ENCODE data around the gene LRP8. TPM values are rescaled to one million over a fixed set of nuclear protein-coding genes. Genes with fewer than 3 reads are reported as not detected.

The LRP8 gene
- total and polyA plus RNA-seq, 4 donors, result 2.6 to 20.0 (median 9.6) TPM

DNA sequence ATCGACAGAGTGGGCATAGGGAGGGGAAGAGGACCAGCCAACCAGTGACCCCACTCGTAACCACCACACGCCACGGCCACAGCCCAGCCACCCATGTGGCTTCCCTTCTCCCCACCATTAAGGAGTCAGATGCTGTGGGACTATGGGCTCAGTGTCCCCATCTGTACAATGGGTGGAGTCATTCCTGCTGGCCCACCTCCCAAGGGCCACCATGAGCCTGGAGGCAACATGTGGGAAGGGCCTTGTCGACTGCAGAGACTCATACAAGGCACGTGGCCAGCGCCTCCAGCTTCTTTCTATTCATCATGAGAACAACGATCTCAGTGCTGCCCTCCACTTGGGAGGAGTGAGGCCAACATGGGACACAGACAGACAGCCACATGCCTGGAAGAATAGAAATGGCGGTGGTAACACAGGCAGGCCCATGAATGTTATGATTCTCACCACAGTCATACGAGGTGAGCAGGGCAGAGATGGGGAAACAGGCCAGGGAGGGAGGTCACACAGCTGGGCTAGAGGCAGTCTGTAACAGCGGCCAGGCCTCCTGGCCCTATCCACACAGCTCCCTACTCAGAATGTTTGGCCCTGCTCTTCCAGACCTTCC is 16.1 kb downstream of the LRP8 start:
- peaks cover 0 to 3% (median 0%) of the 10 kb centered on the region in 4 donors for H3K36me3 ChIP-seq (ENCODE audit: control insufficient read depth in 4 of 4, insufficient read depth in 4 of 4, low read length in 4 of 4)
- ATAC-seq (ENCODE audit: insufficient read depth, low FRiP score), result no peak
- peaks cover 0 to 19% (median 2%) of the 10 kb centered on the region in 5 donors for H3K4me1 ChIP-seq (ENCODE audit: control insufficient read depth in 5 of 5, insufficient read depth in 5 of 5, low read length in 5 of 5)
- peaks cover 0 to 2% (median 0%) of the 10 kb centered on the region in 4 donors for H3K9me3 ChIP-seq (ENCODE audit: control insufficient read depth in 4 of 4, insufficient read depth in 3 of 4, low read length in 3 of 4)
- H3K9ac ChIP-seq (ENCODE audit: insufficient read depth in 1 of 2, low read length in 2 of 2), result no peak overlapping the region
- H3K27ac ChIP-seq (ENCODE audit: low read depth in 1 of 2, low read length in 1 of 2), result no peak overlapping the region
- WGBS, 2 donors, result 80 to 81% methylated on average over 11 of the region's 11 CpGs
- TF ChIP-seq, protein P1, sequence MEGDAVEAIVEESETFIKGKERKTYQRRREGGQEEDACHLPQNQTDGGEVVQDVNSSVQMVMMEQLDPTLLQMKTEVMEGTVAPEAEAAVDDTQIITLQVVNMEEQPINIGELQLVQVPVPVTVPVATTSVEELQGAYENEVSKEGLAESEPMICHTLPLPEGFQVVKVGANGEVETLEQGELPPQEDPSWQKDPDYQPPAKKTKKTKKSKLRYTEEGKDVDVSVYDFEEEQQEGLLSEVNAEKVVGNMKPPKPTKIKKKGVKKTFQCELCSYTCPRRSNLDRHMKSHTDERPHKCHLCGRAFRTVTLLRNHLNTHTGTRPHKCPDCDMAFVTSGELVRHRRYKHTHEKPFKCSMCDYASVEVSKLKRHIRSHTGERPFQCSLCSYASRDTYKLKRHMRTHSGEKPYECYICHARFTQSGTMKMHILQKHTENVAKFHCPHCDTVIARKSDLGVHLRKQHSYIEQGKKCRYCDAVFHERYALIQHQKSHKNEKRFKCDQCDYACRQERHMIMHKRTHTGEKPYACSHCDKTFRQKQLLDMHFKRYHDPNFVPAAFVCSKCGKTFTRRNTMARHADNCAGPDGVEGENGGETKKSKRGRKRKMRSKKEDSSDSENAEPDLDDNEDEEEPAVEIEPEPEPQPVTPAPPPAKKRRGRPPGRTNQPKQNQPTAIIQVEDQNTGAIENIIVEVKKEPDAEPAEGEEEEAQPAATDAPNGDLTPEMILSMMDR (IDR thresholded peaks at IDR 0.05; ENCODE audit: control extremely low read depth, extremely low read depth), result no peak
- DNase-seq, result no peak
- H3K27me3 ChIP-seq (ENCODE audit: control insufficient read depth in 3 of 3, insufficient read depth in 3 of 3, low read length in 2 of 3), result no peaks in the 10 kb centered on the region
- H3K4me3 ChIP-seq, result no peak overlapping the region

DNA sequence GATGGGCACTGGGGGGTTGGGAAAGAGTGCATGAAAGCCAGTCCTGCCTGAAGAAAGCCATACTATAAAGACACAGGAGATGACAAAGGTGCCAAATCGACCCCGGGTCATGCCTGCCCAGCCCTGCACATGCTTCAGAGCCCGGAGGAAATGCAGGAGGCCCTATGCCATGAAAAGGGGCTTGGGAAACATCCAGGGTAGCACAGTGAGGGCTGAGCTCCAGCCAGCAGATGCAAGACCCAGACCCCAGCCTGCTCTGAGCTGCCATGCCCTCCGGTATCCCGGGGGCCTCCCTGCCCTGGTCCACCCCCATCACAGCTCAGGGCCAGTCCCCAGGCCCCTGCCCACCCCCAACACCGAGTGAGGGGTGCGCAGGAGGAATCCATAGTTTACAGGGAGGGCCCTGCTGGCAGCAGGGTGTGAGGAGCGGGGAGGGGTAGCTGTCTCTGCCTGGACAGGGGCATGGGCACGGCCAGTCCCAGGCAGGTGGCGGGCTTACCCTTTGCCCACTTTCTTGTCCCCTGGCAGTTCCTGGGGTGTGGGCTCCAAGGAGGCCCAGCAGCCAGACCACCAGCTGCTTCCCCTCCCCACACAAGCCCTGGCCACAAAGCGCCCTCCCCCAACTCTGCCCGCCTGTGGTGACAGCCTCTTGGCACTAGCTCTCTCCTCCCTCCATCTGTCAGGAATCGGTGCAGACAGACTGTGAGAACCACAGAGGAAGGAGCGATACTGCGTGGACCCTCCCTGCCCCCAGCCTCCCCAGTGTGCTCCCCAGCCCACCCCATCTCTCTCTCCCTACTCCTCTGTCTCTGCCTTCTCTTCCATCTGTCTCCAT is 16.8 kb downstream of the LRP8 start:
- TF ChIP-seq, protein P1 (IDR thresholded peaks at IDR 0.05; ENCODE audit: control extremely low read depth, extremely low read depth), result no peak
- H3K36me3 ChIP-seq (ENCODE audit: control insufficient read depth in 4 of 4, insufficient read depth in 4 of 4, low read length in 4 of 4), result peaks cover 0 to 3% (median 0%) of the 10 kb centered on the region in 4 donors
- H3K4me1 ChIP-seq (ENCODE audit: control insufficient read depth in 5 of 5, insufficient read depth in 5 of 5, low read length in 5 of 5), result peaks cover 0 to 12% (median 3%) of the 10 kb centered on the region in 5 donors
- 57 to 73% methylated on average over 15 of the region's 15 CpGs for WGBS, 2 donors
- no peak for DNase-seq
- H3K9ac ChIP-seq (ENCODE audit: insufficient read depth in 1 of 2, low read length in 2 of 2), result no peak overlapping the region
- no peak overlapping the region for H3K4me3 ChIP-seq
- peaks cover 0 to 2% (median 0%) of the 10 kb centered on the region in 4 donors for H3K9me3 ChIP-seq (ENCODE audit: control insufficient read depth in 4 of 4, insufficient read depth in 3 of 4, low read length in 3 of 4)
- ATAC-seq (ENCODE audit: insufficient read depth, low FRiP score), result no peak
- no peak overlapping the region for H3K27ac ChIP-seq (ENCODE audit: low read depth in 1 of 2, low read length in 1 of 2)
- no peaks in the 10 kb centered on the region for H3K27me3 ChIP-seq (ENCODE audit: control insufficient read depth in 3 of 3, insufficient read depth in 3 of 3, low read length in 2 of 3)

DNA sequence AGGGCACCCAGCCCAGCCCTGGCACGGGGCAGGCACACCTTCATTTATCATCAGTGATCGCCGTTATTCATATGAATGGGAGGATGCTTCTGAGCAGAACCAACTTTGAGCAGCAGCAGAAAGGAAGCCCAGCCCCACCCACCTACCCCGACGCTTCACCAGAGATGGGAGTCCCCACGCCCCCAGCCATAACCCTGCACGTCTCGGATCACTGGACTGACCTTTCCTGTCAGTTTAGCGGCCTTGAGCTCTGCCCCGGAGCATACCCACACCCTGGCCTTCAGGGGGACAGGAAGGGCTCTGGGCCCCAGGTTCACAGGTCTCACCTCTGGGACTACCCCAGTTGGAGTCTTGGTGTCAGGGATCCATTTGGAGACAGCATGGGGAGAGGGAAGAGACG is 18.1 kb downstream of the LRP8 start:
- H3K9me3 ChIP-seq (ENCODE audit: control insufficient read depth in 4 of 4, insufficient read depth in 3 of 4, low read length in 3 of 4), result peaks cover 0 to 2% (median 0%) of the 10 kb centered on the region in 4 donors
- no peak for DNase-seq
- H3K27ac ChIP-seq (ENCODE audit: low read depth in 1 of 2, low read length in 1 of 2), result no peak overlapping the region
- H3K4me1 ChIP-seq (ENCODE audit: control insufficient read depth in 5 of 5, insufficient read depth in 5 of 5, low read length in 5 of 5), result peaks cover 0 to 9% (median 2%) of the 10 kb centered on the region in 5 donors
- WGBS, 2 donors, result 82 to 90% methylated on average over 11 of the region's 11 CpGs
- no peak for ATAC-seq (ENCODE audit: insufficient read depth, low FRiP score)
- H3K36me3 ChIP-seq (ENCODE audit: control insufficient read depth in 4 of 4, insufficient read depth in 4 of 4, low read length in 4 of 4), result peaks cover 0 to 3% (median 0%) of the 10 kb centered on the region in 4 donors
- H3K27me3 ChIP-seq (ENCODE audit: control insufficient read depth in 3 of 3, insufficient read depth in 3 of 3, low read length in 2 of 3), result no peaks in the 10 kb centered on the region
- no peak overlapping the region for H3K9ac ChIP-seq (ENCODE audit: insufficient read depth in 1 of 2, low read length in 2 of 2)
- TF ChIP-seq, protein P1 (IDR thresholded peaks at IDR 0.05; ENCODE audit: control extremely low read depth, extremely low read depth), result no peak
- H3K4me3 ChIP-seq, result no peak overlapping the region
